WTC11 (cell line): ENCODE results near the gene FH.

Experiments used
- ATF6 ChIP-seq: sonication (generic); formaldehyde crosslinking; IDR thresholded peaks from 2 replicates; pipeline ENCODE4 v1.8.1; 2023; ENCODE audit warnings: mild to moderate bottlenecking, missing genetic modification reagents
- CTCF ChIP-seq: fragments of 200-600 bp; IDR thresholded peaks from 2 replicates; pipeline ENCODE4 v1.8.0; 2022; ENCODE audit warnings: antibody characterized with exemption
- ESRRA ChIP-seq: sonication (generic); formaldehyde crosslinking; IDR thresholded peaks from 2 replicates; pipeline ENCODE4 v1.8.1; 2022; ENCODE audit warnings: mild to moderate bottlenecking, missing genetic modification reagents, borderline replicate concordance
- FOXP1 ChIP-seq: sonication (generic); formaldehyde crosslinking; IDR thresholded peaks from 2 replicates; pipeline ENCODE4 v1.8.0; 2022; ENCODE audit warnings: missing genetic modification reagents, mild to moderate bottlenecking, moderate library complexity, borderline replicate concordance
- NR3C1 ChIP-seq: sonication (generic); formaldehyde crosslinking; conservative IDR thresholded peaks from 2 replicates; pipeline ENCODE4 v1.8.1; 2023; ENCODE audit warnings: low read depth, mild to moderate bottlenecking, missing genetic modification reagents
- ZNF121 ChIP-seq: sonication (generic); formaldehyde crosslinking; IDR thresholded peaks from 2 replicates; pipeline ENCODE4 v1.8.0; 2023; ENCODE audit warnings: missing genetic modification reagents
- TF ChIP-seq, protein P1 (sequence below): sonication (generic); formaldehyde crosslinking; IDR thresholded peaks from 2 replicates; pipeline ENCODE4 v1.8.0; 2022; ENCODE audit warnings: mild to moderate bottlenecking, missing genetic modification reagents

DNA sequence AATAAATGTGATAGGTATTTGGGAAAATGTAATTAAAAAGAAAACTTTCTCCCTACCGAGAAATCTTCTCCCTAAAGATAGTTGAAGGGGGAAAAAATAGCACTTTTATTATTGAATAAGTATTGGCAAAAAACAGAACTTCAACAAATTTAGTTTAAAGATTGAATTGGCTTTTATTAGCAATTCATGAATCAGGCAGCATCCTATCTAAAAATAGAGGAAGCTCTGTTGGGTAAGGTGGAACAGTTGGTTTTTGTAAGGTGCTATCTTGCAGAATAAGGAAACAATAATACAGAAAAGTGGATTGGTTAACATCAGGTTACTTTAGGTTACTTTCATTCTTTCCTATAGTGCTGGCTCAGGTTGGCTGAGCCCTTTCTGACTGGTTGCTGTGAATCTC lies 62.8 kb downstream of the FH start:
- TF ChIP-seq ESRRA (CRISPR knock-in tag) (no peak), ATF6 (no peak), CTCF (no peak), NR3C1 (CRISPR knock-in tag) (no peak), FOXP1 (CRISPR knock-in tag) (no peak), ZNF121 (CRISPR knock-in tag) (no peak)
- TF ChIP-seq, protein P1, sequence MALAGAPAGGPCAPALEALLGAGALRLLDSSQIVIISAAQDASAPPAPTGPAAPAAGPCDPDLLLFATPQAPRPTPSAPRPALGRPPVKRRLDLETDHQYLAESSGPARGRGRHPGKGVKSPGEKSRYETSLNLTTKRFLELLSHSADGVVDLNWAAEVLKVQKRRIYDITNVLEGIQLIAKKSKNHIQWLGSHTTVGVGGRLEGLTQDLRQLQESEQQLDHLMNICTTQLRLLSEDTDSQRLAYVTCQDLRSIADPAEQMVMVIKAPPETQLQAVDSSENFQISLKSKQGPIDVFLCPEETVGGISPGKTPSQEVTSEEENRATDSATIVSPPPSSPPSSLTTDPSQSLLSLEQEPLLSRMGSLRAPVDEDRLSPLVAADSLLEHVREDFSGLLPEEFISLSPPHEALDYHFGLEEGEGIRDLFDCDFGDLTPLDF, result no peak
